ENCODE data around the gene ASTL.
"Not testable (repeated sequence)": the region's sequence is repeated elsewhere in the genome, so short reads cannot be mapped to it uniquely, and the experiment has no call there.

The ASTL gene

GRCh38 chr2:96145036-96145847, 6.9 kb upstream of the ASTL start, which contains the start of gene DUSP2:
Gene DUSP2 (minus strand): TSS chr2:96145440. CDS start chr2:96145354, 86 bp downstream.
- DNase-seq: peak; percentile 93

- DNase-seq: peak; percentile 49
Observed at GRCh38 chr2:96144481-96145035, 6.3 kb upstream of the ASTL start.

DNA sequence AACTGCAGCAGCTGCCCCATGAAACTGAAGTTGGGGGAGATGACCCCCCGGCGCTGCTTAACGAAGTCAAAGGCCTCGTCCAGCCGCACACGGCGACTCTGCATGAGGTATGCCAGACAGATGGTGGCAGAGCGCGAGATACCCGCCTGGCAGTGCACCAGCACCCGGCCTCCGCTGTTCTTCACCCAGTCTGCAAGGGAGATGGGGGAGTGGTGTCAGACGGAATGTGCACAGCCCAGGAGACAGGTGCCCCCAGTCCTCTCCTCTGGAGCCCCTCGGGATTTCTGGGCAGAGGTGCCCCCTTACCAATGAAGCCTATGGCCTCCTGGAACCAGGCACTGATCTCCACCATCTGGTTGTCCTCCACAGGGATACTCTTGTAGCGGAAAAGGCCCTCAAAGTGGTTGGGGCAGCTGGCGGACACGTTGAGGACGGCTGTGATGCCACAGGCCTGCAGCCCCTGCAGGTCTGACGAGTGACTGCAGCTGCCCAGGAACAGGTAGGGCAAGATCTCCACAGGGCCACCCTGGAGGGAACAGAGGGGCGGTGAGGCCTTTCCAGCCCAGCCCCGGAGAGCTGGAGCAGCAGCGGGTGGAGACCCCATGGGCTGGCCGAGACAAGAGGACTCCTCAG, 5.7 kb upstream of the ASTL start:
- peak; percentile 24 for DNase-seq

DNA sequence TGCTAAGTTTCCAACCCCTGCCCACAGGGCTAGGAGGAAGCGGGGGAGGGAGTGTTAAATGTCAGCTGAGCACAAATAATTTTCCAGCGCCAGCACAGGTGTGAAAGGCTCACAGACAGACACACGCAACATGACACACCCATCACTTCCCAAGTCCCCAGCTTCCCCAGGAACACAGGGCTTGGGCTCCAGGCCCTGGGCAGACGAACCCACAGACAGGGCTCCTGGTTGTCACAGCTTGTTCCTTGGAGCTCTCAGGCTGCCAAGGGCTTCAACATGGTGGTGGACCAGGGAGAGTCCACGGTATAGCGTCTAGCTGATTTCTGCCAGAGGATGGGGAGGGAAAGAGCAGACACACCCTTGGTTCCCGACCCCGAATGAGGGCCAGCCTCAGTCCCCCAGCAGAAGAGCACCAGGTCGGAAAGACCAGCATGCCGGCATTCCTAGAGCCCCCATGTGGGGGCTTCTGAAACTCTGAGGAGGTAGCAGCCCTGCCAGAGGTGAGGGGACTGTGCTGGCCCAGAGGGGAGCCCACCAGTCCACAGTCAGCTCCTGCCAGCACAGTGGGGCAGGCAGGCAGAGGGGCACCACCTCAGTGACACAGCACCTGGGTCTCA, 5.0 kb upstream of the ASTL start:
- DNase-seq: no peak

DNA sequence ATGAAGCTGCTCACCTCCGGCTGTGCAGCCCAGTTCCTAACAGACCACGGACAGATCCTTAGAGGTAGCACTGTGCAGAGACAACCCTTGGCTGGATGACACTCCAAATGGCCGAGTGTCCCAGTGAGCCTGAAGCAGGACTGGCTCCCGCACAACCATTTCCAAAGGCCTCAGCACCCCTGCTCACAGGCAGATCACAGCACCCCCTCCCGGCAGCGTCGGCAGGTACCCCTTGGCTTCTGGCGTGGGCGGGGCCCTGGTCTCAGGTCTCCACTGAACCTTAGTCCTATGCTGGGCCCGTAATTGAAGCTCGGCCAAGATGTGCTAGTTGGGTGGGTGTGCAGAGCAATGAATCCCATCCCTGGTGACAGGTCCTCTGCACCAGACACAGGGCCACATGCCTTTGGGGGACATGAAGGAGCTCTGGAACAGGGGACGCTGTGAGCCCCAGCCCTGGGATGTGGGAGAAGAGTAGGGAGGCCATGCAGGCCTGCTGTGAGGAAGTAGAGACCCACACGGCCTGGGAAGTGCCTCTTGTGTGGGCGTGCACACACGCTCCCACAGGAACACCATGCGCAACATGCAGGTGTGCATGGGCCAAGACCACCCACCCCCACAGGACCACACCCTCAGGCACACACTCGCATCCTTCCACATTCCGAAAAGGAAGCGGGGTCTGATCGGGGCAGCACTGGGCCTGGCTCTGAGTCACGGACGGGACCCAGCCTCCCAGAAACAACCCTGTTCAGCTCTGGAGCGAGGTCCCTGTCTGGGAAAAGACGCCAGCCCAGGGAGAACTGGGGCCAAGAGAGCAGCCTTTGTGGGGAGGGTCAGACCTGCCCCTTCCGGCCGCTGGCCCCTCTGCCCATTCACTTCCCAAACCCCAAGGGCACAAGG, 4.2 kb upstream of the ASTL start:
- peak; percentile 76 for DNase-seq

DNA sequence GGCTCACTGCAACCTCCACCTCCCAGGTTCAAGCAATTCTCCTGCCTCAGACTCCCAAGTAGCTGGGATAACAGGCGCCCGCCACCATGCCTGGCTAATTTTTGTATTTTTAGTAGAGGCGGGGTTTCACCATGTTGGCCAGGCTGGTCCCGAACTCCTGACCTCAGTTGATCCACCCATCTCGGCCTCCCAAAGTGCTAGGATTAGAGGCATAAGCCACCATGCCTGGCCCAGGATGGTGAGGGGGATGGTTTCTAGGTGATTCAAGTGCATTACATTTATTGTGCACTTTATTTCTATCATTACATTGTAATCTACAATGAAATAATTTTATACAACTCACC, 3.3 kb upstream of the ASTL start:
- not testable (repeated sequence) for DNase-seq

DNA sequence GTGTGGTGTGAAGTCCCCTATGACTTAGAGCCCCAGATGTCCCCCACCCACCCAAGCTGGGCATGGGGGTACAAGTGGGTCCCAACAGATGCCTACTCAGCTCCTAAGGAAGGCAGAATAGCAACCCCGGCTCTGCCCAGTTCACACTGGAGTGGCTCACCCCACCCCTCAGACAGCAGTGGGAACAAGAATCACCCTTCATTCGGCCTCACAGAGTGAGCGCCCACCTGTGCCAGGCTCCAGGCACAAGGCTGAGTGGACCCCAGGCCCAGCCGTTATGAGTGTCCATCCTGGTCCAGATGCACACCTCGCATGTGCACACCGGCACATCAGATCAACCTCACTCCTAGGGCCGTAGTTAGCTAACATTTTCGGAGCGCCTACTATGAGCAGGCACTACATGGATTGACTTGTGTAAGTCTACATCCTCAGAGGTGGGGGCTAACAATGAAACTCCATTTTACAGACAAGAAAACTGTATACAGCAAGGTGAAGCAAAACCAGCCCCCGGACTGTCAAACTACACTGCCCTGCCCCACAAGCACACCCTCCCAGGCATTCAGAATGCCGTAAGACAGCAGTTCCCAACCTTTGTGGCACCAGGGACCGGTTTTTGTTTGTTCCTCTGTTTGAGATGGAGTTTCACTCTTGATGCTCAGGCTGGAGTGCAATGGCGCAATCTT, 2.8 kb upstream of the ASTL start:
- no peak for DNase-seq

GRCh38 chr2:96139181-96139758, 968 bp upstream of the ASTL start:
- no peak for DNase-seq

DNA sequence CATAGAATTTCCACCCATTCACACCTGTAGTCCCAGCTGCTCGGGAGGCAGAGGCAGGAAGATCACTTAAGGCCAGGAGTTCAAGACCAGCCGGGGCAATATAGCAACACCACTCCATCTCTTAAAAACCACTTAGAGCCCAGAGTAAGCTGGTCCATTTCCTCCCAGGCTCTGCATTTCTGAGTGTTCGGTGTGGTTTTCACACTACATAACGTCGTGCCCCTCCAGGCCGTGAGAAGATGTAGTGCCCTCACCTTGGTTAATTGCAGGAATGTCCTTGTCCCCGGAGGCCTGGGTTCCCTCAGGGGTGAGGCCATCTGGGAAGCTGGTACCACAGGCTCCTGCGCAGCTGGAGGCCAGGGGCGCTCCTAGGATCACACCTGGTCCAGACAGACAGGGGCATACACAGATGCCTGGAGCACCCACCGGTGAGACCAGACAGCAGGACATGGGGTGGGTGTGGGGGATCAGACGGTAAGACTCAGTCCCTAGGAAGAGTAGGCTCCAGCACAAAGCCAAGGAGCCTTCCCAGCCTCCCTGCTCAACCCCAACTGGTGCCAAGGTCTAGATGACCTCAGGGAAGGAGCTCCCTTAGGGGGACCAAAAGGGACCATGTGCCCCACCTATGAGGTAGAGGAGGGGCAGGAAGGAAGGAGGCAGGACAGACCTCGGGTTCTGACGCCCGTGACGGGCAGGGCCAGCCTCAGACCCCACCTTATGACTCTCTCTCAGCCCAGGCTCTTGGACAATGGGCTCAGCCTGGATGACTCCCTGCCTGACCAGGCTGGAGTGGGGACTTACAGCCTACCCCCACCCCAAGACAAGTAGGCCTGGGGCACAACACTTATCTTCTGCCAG, 752 bp downstream of the ASTL start:
- no peak for DNase-seq

DNA sequence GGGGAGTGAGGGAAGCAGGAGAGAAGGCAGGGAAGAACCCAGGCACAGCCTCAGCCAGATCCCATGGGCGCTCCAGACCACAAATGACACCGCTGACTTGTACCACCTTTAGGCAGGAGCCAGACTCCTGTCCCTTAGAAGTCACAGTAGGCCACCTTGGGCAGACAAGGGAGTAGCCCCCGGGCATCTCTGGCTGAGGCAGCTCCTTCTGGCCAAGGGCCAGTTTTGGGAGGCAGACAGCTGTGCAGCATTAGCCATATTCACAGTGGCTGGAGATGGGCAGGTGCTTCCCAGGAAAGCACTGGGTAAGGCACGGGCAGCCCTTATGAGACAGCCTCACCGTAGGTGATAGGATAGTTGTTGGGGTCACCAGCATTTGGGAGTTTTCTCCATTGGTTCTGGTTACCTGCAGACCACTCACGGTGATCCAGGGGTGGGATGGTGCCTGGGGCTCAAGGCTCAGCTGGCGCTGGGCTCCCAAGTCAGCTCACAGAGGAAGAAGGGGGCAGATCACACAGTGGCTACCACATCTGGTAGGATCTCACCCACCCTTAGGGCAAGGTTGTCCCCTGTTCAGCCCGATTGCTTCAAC, 2.1 kb downstream of the ASTL start:
- DNase-seq: no peak

GRCh38 chr2:96135621-96136020, 2.7 kb downstream of the ASTL start:
- no peak for DNase-seq

DNA sequence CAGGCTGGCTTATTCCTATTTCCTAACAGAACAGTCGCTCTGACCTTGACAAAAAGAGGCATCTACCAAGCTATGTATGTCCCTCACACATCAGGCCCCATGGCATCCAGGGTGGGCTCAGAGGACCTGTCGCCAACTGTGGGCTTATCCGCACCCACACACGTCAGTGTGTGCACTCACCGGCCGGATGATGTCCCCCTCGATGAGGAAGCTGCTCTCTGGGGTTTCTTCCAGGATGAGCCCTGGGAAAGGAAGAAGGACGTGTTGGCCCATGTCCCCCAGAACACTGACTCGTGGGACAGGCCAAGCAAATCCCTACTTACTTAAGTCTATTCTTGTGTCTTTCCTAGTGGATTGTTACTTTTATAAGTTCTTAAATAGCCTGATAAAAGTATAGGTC, 3.1 kb downstream of the ASTL start:
- no peak for DNase-seq

- no peak for DNase-seq
Observed at GRCh38 chr2:96134421-96134820, 3.9 kb downstream of the ASTL start.

GRCh38 chr2:96131813-96132745, 6.2 kb downstream of the ASTL start:
- no peak for DNase-seq

GRCh38 chr2:96131152-96131812, 7.0 kb downstream of the ASTL start:
- peak; percentile 48 for DNase-seq

GRCh38 chr2:96130483-96130882, 7.8 kb downstream of the ASTL start:
- DNase-seq: no peak

DNA sequence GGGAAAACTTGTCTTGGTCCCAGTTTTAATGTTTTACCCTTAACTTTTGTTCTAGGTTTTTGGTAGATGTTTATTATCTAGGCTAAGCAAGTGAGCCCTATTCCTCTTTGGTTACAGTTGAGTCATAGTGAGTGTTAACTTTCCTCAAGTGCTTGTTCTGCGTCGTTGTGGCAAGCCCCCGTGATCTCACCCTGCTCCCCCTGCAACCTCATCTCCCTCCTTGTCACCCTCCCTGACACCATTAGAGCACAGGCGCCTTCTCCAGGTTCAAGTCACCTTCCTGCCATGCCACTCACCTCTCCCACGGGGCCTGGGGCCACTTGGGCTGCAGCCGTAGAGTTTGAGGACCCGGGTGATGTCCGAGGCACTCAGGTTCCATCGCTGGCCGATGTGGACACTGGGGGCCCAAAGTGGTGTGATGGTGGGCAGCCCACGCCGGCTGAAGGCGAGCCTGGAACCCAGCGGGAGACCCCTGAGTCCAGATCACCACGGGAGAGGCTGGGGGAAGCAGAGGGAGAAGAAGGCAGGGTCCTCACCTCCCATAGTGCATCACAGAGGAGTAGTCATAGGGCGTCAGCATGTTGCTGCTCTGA, 8.7 kb downstream of the ASTL start:
- no peak for DNase-seq

DNA sequence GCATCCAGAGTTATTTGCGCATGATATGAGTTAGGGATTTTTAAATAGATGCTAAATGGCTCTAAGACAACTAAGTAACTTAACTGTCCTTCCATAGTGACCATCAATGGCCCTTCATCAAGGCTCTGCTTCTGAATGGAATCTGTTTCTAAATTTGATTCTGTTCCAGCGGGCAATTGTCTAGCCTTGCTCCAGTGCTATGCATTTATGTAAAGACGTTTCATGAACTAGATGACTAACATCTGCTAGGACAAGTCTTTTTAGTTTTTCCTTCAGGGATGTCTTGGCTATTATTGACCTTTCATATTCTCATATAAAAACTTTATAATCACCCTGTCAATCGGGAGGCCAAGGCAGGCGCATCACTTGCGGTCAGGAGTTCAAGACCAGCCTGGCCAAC, 9.8 kb downstream of the ASTL start:
- no peak for DNase-seq

Data from stimulated activated naive CD4-positive, alpha-beta T cell treated with Interleukin-2 at 50 U/mL for 16 hours (primary cell).